NCI-H2227 treated with DMSO at 0.1 percent for 48 hours (cell line): ENCODE results near the gene LRWD1.
"Not testable (repeated sequence)": the region's sequence is repeated elsewhere in the genome, so short reads cannot be mapped to it uniquely, and the experiment has no call there.

Source experiments
- DNase-seq: peaks from one replicate; lab custom pipeline; 2025; lab: John Stamatoyannopoulos, UW

The LRWD1 gene

DNA sequence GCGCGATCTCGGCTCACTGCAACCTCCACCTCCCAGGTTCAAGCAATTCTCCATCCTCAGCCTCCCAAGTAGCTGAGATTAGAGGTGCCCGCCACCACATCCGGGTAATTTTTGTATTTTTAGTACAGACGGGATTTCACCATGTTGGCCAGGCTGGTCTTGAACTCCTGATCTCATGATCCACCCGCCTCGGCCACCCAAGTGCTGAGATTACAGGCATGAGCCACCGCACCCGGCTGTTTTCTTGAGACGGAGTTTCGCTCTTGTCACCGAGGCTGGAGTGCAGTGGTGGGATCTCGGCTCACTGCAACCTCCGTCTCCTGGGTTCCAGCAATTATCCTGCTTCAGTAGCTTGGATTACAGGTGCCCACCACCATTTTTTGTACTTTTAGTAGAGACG, 33.5 kb downstream of the LRWD1 start:
- DNase-seq, result not testable (repeated sequence)

DNA sequence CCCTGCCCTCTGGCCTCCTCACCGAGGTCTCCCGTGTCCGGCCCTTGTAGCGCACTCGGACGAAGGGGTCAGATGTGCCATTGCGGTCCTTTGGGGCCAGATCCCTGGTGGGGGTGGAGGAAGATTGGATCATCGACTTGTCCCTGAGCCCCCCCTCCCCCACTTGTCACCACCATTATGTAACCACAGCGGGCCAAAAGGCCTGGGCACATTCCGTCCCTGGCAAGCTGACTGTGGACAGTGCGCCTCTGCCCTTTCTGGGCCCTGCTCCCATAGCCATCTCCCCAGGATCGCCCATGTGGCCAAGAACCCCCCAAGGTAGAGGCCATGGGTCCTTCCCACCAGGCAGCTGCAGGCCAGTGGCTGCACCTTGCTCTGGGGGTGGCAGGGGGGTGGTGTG, 38.4 kb downstream of the LRWD1 start:
- DNase-seq, result not testable (repeated sequence)

DNA sequence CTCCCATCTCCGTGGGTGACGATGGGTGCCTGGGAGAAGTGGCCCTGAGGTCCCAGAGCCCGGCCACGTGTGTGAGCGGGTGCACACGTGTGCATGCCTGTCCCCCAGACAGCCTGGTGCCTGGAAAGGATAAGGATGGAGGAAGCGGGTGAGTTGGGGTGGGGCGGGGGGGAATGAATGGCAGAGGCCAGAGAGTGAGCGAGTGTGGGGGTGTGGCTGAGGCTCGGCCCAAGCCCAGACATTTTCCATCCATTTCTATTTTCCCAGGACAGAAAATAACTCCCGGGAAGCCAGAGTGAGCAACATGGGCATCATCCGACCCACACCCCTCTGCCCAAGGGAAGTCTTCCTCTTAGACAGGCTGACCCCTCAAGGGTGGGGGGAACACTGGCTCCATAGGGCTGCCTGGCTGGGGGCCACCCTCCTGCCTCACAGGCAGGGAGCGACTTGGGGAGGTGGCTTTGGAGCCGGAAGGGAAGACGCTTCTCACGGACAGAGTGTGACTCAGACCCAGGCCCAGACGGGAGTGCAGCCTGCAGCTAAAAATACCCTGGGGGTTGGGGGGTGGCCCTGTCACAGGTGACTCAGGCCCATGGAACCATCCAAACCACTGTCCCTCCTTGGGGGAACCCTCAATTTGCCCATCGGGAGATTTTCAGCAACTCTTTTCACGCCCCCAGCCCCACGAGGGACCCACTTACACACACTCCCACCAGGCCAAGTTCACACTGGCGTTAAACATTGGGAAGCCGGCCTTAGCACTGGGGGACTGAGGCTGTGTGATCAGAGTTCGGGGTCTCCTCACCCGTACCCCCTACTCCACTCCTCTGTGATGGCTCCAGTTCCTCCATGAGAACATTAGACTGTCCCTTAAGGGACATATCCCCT, 40.8 kb downstream of the LRWD1 start:
- not testable (repeated sequence) for DNase-seq

DNA sequence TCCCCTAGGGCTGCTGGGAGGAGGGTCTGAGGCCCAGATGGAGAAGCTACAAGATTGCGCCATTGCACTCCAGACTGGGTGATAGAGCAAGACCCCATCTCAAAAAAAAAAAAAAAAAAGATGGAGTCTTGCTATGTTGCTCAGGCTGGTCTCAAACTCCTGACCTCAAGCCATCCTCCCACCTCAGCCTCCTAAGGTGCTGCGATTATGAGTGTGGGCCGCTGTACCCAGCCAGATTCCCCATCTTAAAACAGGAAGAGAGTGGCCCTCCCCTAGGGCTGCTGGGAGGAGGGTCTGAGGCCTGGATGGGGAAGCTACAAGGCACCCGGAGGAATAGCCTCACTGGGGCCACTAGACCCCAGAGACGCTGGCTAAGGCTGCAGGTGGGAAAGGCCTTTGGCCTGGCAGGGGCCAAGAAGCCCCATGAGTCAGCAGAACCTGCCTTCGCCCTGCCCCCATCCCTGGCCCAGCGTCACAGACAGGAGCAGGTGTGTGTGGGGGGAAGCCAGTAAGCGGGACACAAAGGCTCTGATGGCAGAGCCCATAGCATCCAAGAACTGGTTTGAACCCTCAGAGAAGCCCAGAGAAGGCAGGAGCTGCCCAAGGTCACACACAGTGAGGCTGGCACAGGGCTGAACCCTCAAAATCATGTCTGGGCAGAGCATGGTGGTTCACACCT, 42.8 kb downstream of the LRWD1 start:
- DNase-seq, result not testable (repeated sequence)

DNA sequence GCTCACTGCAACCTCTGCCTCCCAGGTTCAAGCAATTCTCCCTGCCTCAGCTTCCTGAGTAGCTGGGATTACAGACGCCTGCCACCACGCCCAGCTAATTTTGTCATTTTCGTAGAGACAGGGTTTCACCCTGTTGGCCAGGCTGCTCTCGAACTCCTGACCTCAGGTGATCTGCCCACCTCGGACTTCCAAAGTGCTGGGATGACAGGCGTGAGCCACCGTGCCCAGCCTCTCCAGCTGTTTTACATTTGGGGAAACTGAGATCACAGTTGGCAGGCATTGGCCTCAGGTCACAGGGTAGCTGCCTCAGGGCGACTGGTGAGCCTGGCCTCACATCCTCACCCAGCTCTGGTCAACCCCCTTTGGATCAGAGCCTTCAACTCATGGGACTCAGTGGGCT, 45.8 kb downstream of the LRWD1 start:
- not testable (repeated sequence) for DNase-seq

DNA sequence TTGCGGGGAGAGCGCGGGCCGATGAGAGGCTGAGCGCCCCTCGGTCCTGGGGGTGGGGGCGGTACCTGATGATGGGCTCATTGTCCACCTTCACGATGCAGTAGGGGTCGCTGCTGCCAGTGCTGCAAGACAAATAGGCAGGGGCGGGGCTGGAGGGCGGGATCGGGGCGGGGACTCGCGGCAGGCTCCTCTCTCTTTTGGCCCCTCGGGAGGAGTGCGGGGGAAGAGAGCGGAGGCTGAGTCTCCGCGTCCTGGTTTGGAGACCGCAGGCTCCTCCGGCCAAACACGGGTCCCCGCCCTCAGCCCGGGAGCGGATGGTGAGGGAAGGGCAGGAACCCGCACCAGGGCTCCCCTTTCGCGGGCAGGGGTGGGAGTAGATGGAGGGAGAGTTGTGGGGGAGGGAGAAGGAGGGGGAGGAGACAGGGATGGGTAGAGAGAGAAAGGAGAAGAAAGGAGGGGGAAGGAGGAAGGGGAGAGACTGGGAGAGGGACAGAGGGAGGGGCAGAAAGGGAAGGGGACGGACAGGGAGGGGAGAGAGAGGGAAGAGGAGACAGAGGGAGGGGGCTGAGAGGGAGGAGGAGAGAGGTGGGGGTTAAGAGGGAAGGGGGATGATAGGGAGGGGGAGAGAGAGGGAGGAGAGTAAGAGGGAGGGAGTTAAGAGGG, 47.2 kb downstream of the LRWD1 start:
- DNase-seq, result not testable (repeated sequence)

DNA sequence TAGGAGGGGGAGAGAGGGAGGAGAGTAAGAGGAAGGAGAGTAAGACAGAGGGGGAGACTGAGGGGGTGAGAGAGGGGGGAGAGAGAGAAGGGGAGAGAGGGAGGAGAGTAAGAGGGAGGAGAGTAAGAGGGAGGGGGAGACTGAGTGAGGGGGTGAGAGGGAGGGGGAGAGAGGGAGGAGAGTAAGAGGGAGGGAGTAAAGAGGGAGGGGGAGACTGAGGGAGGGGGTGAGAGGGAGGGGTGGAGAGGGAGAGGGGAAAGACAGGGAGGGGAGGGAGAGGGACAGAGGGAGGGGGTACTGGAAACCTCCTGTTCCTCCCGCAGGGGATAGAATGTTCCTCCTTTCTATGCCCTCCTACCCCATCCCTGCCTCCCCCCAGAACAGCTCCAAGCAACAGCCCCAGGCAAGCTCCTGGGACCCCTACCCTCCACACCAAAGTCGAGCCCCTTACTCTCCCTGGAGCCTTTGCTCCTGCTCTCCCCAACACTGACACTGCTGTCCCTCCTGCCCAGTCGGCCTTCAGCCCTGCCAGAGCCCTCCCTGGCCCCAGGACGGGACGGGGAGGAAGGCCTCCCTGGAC, 47.9 kb downstream of the LRWD1 start:
- DNase-seq, result not testable (repeated sequence)

DNA sequence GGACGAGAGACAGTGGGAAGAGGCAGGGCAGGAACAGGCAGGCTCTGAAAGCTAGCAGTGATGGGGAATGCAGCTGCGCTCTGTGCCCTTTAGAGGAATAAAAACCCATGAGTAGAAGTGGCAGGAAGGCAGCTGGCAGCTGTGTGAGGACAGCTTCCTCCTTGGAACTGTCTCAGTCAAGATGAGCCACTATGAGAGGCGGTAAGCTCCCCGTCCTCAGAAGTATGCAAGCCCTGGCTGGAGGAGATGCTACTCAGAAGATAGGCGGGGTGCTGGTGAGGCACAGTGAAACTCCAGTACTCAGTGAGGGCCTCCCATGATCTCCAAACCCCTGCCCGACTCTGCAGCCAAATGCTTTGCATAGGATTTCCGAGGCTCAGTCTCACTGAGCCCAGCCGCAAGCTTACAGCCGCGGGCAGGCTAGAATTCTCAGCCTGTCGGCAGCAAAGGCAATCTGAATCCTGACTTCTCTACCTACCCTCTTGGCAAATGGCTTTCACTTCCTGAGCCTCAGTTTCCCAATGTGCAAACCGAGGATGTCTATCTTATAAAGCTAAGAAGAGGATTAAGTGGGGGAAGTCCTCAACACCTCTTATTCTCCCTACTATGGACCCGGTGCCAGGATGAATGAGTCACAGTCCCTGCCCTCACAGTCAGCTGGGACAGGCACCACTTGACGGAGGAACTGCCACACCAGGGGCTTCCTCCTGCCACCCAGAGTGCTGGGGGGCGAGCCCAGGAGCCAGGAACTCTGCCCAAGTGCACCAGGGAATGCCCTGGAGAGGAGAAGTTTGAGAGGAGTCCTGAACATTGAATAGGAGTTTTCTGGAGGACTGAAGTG, 50.3 kb downstream of the LRWD1 start:
- not testable (repeated sequence) for DNase-seq

DNA sequence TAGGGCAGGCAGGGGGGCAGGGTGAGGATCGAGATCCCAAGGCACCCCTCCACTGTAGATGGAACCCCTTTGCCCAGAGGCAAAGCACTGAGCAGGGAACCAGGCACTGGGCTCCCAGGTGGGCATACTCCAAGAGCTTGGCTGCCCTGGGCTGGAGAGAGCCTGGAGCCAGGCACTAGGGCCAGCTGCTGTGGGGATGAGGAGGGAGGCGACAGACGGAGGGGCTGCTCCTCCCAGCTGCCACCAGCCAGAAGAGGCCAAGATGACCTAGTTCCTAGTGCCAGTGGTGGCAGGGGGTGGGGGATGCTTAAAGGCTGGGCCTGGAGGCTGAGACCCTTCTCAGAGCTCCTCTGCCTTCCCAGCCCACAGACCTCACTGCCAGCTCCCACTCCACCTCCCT, 51.1 kb downstream of the LRWD1 start:
- DNase-seq, result not testable (repeated sequence)

DNA sequence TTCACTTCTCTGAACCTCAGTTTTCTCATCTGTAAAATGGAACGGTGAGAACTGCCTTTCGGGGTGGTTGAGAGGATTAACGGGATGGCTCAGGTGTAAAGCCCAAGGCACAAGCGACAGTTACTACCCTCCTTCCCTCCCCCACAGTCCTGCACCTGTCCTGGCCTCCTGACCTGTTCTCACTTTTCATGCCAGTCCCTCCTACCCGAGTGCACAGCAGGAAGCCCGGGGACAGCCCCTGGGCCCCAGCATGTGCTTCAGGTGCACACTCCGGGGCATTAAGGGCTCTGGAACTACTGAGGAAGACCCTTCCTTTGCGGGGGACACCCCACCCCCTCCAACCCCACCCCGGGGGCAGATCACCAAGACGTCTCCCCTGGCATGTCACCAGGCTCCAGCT, 52.2 kb downstream of the LRWD1 start:
- DNase-seq, result not testable (repeated sequence)

DNA sequence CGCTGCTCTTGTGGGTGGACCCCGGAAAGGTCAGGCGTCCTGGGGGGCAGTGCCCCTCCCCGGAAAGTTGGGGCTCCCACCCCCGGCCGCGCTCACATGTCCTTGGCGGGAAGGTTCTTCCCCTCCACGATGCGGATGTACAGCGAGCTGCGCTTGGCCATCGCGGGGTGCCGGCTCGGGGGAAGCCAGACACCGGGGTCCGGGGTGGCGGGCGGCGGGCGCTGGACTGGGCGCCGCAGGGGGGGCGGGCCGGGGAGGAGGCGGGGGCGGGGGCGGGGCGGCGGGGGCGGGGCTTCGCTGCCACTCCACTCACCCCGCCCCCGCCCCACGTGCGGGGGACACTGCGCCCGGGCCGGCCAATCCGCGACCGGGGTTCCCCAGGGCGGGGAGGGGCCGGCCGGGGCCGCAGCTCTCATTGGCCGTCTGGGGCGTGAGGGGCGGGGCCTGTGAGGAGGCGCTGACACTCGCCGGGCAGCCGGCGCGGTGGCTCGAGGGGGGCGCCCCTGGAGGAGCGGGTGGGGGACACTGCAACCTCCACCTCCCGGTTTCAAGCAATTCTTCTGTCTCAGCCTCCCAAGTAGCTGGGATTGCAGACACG, 52.9 kb downstream of the LRWD1 start, which contains the start of gene RASA4B:
Gene RASA4B (minus strand): TSS at position 228 of the 598 bp plus-strand sequence. CDS start 67 bp downstream, at position 161.
- not testable (repeated sequence) for DNase-seq

DNA sequence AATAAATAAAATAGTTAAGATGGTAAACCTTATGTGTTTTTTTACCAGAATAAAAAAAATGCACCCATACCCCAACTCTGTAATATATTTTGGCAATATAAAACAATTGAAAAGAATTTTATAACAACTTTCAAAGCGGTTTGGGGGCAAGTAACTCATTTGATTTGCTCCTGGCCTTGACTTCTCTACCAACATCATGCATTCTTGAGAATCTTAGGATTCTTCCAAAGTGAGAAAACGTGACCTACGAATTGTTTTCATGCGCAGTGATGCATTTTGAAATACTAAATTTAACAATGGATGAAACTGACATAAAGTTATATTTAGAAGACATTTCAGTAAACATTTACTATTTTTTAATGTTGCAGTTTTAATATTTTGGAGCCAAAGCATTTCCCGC, 56.0 kb downstream of the LRWD1 start:
- not testable (repeated sequence) for DNase-seq
